HG03342 (cell line): ENCODE results near the gene PLEKHN1.

Experiments used
- ATAC-seq: cut with Tn5 transposase; IDR thresholded peaks from one replicate; pipeline ENCODE4 v1.9.1; 2021; ENCODE audit warnings: mild to moderate bottlenecking, moderate library complexity; ENCODE audit not compliant: unreplicated experiment

The PLEKHN1 gene

DNA sequence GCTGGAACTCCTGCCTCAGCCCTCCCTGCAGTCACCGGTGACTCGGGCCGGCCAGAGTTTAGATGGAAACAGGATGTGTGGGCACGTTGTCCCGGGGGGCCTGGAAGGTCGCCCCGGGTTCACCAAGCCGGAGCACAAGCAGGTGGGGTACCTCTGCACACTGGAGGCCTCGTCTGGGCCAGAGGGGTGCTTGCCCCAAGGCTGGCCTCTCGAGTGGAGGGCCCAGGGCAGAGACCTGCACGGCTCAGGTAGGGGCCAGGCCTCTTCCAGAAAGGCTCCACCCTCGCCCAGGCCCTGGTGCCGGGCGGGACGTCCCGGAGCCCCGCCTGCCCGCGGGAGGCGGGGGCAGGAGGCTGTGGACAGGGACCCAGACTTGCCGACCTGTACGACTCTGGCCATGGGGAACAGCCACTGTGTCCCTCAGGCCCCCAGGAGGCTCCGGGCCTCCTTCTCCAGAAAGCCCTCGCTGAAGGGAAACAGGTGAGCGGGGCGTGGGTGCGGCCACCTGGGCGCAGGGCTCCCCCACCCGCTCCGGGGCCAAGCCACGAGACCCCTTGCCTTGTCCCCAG, at the start of gene PLEKHN1:
Gene PLEKHN1 (plus strand): TSS at position 348 of the 569 bp plus-strand sequence. CDS start 50 bp downstream, at position 398.
- peak; percentile 15 for ATAC-seq

GRCh38 chr1:917076-917459, 49.2 kb upstream of the PLEKHN1 start:
- no peak for ATAC-seq

GRCh38 chr1:917466-918091, 48.7 kb upstream of the PLEKHN1 start:
- ATAC-seq, result no peak

DNA sequence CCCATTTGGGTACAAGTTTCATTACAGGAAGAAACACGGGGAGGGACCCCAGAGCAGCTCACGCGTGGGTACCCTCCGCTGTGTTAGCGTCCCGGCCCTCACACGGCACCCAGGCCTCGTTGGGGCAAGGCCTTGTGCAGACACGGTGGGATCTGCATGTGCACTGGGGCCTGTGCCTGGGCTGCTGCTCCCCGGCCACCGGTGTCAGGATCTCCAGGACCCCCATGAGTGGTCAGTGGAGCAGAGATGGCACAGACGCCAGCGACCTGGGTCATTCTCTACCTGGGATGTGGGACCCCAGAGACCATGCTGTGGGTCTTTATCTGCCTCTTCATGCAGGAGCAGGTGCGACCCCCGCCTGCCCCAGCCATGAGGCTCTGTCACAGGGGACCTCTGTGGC, 47.9 kb upstream of the PLEKHN1 start:
- no peak for ATAC-seq

DNA sequence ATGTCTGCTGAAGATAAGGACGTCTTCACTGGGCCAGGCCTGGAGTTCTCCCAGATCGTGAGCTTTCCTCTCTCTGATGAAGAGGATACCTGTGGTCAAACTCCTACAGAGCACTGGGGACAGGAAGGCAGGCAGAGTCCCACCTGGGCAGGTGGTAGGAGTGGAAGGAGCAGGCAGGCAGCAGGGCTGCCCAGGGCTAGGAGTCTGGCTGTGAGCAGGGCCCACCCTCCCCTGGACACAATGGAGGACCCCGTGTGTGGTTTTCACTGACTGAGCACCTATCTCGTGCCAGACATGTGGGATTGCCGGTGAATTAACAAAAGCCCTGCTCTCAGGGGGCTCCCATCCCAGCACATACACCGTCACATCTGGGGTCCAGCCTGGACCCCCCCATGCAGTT, 47.4 kb upstream of the PLEKHN1 start:
- no peak for ATAC-seq

GRCh38 chr1:919271-919872, 46.9 kb upstream of the PLEKHN1 start:
- no peak for ATAC-seq

- ATAC-seq, result no peak
Observed at GRCh38 chr1:920010-920409, 46.3 kb upstream of the PLEKHN1 start.

DNA sequence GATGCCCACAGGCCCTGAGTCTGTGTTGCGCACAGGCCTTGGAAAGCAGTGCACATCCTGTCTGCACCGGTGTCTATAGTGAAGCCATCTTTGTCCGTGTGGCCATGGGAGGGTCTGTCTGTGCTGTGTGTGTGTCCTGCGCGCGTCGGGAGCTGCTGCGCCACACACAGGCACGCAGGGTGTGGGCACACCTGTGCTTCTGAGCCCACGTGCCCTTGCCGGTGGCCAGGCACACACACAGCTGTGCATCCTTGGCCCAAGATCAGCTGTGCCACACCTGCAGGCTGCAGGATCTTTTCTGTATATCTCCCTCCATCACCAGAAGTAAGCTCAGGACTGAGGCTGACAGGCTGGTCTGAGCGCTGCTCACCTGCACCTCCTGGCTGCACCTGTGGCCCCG, 45.8 kb upstream of the PLEKHN1 start:
- ATAC-seq, result no peak

- ATAC-seq, result no peak
Observed at GRCh38 chr1:921011-921837, 45.1 kb upstream of the PLEKHN1 start.

DNA sequence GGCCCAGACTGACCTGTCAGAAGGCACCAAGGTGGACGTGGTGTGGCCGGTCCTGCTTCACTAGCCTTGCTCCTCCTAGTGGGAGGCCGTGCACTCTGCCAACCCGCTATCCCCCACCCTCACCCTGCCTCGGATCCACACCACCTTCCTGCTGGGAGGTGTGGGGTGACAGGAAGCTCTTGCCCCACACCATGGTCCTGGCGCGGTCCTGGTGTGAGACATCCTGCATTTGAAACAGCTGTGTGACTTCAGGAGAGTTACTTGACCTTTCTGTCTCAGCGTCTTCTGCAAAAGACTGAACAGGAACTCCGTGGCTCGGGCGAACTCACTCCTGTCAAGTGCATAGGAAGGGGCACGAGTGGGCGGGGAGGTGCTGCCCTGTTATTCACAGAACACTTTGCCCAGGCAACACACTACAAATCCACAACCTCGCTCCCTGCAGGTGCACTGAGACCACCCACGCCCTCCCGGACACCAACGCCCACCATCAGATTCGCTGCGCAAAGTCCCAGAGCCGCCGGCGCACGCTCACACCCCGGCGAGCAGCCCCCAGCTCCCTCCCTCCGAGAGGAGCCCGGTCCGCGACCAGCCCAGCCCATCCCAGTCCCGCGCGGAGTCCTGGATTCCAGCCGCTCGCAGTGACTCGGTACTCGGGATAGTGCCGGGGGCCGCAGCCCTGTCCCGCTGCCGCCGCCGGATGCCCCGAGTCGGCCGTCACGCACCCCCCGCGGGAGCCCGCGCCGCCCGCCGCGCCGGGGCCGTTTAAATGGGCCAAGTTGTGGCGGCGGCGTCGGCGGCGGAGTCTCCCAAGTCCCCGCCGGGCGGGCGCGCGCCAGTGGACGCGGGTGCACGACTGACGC, 42.9 kb upstream of the PLEKHN1 start, which contains the start of gene SAMD11:
Gene SAMD11 (plus strand): TSS at position 793 of the 860 bp plus-strand sequence. CDS start 509 bp downstream, outside the sequence.
- no peak for ATAC-seq

- no peak for ATAC-seq
Observed at GRCh38 chr1:923991-924655, 42.2 kb upstream of the PLEKHN1 start.

DNA sequence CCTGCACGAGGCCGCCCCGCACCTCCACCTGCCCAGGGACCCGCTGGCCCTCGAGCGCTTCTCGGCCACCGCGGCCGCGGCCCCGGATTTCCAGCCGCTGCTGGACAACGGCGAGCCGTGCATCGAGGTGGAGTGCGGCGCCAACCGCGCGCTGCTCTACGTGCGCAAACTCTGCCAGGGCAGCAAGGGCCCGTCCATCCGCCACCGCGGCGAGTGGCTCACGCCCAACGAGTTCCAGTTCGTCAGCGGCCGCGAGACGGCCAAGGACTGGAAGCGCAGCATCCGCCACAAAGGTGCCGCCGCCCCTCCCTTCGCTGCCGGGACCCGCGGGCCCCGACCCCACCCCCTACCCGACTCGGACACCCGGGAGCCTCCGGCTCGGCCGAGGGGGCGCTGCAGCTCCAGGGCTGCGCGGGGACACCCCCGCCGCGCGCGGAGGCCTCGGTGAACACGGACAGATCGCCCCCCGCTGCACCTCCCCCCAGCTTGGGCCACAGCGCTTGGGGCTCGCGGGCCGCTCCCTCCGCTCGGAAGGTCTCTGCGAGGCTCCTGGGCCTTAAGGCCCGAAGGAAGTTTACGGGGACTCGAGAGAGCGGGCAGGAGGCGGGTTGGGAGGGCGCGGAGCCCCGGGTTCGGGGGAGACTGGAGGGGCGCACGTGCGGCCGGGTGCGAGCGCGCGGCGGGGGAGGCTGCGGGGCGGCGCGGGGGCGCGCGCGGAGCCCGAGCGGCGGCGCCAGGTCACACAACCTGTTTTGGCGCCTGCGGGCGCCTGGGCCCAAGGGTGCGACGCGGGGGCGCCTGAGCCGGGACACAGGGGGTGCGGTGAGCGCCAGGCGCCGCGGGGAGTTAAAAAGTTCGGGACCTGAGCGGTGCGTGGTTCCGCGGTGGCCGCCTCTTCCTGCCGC, 41.4 kb upstream of the PLEKHN1 start:
- ATAC-seq, result no peak

GRCh38 chr1:925561-926421, 40.5 kb upstream of the PLEKHN1 start:
- ATAC-seq, result no peak

- no peak for ATAC-seq
Observed at GRCh38 chr1:927234-927633, 39.0 kb upstream of the PLEKHN1 start.

DNA sequence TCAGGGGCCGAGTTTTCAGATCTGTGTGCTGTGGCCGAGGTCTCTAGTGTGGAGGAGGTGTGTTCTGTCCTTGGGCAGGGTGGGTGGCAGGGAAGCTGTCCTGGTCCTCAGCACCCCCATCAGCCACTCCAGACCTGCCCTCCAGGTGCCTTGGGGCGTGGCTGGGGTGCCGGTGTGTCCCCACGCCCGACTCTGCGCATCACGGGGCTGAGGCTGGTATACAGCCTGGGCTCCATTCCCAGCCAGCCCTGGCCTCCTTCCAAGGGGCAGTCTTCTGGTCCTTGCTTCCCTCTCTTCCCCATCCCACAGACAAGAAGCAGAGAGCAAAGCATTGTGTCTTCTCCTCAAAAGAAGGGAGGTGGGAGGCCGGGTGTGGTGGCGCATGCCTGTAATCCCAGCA, 38.5 kb upstream of the PLEKHN1 start:
- ATAC-seq, result no peak

GRCh38 chr1:928825-929661, 37.2 kb upstream of the PLEKHN1 start:
- ATAC-seq, result no peak
